Brain microvascular endothelial cell (primary cell): Measurements from ENCODE around the gene EID3.
A peak's percentile ranks its signal among the peaks of the same experiment; 100 is the strongest.
"Not testable (repeated sequence)": the region's sequence is repeated elsewhere in the genome, so short reads cannot be mapped to it uniquely, and the experiment has no call there.

Source experiments
- DNase-seq: peaks from one replicate; pipeline ENCODE4 v3.0.0-alpha.2; 2020
- H3K27ac ChIP-seq: fragments of 250-450 bp; sonication (Bioruptor Pico); 2 replicates; pipeline ENCODE4 v1.5.1; 2020; ENCODE audit warnings: mild to moderate bottlenecking, moderate library complexity
- H3K27me3 ChIP-seq: fragments of 250-450 bp; sonication (Bioruptor Pico); replicated peaks from 2 replicates; pipeline ENCODE4 v1.5.1; 2020; ENCODE audit warnings: mild to moderate bottlenecking
- H3K36me3 ChIP-seq: fragments of 250-450 bp; sonication (Bioruptor Pico); replicated peaks from 2 replicates; pipeline ENCODE4 v1.5.1; 2020; ENCODE audit warnings: mild to moderate bottlenecking
- H3K4me3 ChIP-seq: 2 replicates; pipeline ENCODE4 v1.5.1; 2011; ENCODE audit warnings: low read depth, mild to moderate bottlenecking, control low read depth, low read length, moderate library complexity
- CTCF ChIP-seq: IDR thresholded peaks from 2 replicates; pipeline ENCODE4 v1.5.1; 2011; ENCODE audit warnings: low read depth, mild to moderate bottlenecking, moderate library complexity, low read length, control low read depth, inconsistent platforms; ENCODE audit errors: missing control alignments
- in situ Hi-C: cut with HindIII; loops from 2 replicates; pipeline ENCODE4 v1.10.0; 2017; ENCODE audit warnings: low sequenced_read_pairs, low pct_ligation_motif_present

Gene EID3

GRCh38 chr12:104303538-104304151 lies at the start of gene EID3:
Gene EID3 (plus strand): TSS chr12:104303739. CDS start chr12:104303935, 196 bp downstream.
- Histone ChIP-seq H3K27me3 (no peaks in the 10 kb centered on the region), H3K4me3 (peak within 1 kb of the TSS; percentile 50), H3K36me3 (peaks cover 11% of the 10 kb centered on the region), H3K27ac (peak within 1 kb of the TSS; percentile 35)
- DNase-seq: peak; percentile 77
- TF ChIP-seq CTCF: no peak
- in situ Hi-C loops: no loop called here

GRCh38 chr12:104257913-104258472 lies 45.5 kb upstream of the EID3 start:
- DNase-seq: no peak
- TF ChIP-seq CTCF: no peak
- in situ Hi-C loops: no loop called here
- no peak overlapping the region for H3K27ac ChIP-seq
- no peaks in the 10 kb centered on the region for H3K27me3 ChIP-seq
- no peak overlapping the region for H3K4me3 ChIP-seq
- no peaks in the 10 kb centered on the region for H3K36me3 ChIP-seq

- Histone ChIP-seq H3K4me3 (no peak overlapping the region), H3K27me3 (no peaks in the 10 kb centered on the region), H3K27ac (no peak overlapping the region), H3K36me3 (no peaks in the 10 kb centered on the region)
- in situ Hi-C loops: no loop called here
- TF ChIP-seq CTCF: no peak
- DNase-seq: no peak
Observed at GRCh38 chr12:104258476-104259067, 45.0 kb upstream of the EID3 start.

GRCh38 chr12:104263026-104263425 lies 40.5 kb upstream of the EID3 start:
- Histone ChIP-seq H3K4me3 (no peak overlapping the region), H3K36me3 (no peaks in the 10 kb centered on the region), H3K27me3 (no peaks in the 10 kb centered on the region), H3K27ac (no peak overlapping the region)
- DNase-seq: no peak
- in situ Hi-C loops: no loop called here
- no peak for TF ChIP-seq CTCF

- no peak overlapping the region for H3K4me3 ChIP-seq
- TF ChIP-seq CTCF: no peak
- no peak overlapping the region for H3K27ac ChIP-seq
- no peak for DNase-seq
- in situ Hi-C loops: no loop called here
- H3K36me3 ChIP-seq: no peaks in the 10 kb centered on the region
- H3K27me3 ChIP-seq: no peaks in the 10 kb centered on the region
Observed at GRCh38 chr12:104263580-104264358, 39.8 kb upstream of the EID3 start.

GRCh38 chr12:104265436-104265835 lies 38.1 kb upstream of the EID3 start:
- DNase-seq, in situ Hi-C loops, H3K27ac ChIP-seq, H3K4me3 ChIP-seq, H3K27me3 ChIP-seq, H3K36me3 ChIP-seq: not testable (repeated sequence)
